NK-92 (cell line): Measurements from ENCODE around the gene CDK17.
A peak's percentile ranks its signal among the peaks of the same experiment; 100 is the strongest.

Experiments used
- DNase-seq: peaks from one replicate; lab custom pipeline; 2025; ENCODE audit not compliant: unreplicated experiment; lab: John Stamatoyannopoulos, UW

Gene CDK17

DNA sequence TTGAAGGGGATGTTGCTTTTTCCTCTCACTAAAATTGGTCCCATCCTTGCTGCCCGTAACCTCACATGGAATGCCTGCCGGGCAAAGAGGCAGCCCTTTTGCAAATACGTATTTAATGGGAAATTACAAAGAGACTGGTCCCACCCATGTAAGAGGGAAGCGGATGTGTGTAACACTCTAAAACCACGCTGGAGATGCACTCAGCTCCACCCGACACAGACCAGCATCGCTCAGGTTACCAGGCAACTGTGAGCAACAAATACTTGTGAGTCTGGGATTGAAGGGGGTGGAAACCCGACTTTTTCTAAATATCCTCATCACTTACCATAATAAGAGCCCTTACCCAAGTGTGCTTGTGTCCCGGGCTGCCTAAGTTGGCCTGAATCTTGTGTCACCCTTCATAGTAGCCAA is 158.4 kb downstream of the CDK17 start:
- peak; percentile 9 for DNase-seq

- DNase-seq: no peak
These were observed 158.8 kb downstream of the CDK17 start for GRCh38 chr12:96241431-96241830.

GRCh38 chr12:96240656-96241055 is 159.6 kb downstream of the CDK17 start:
- no peak for DNase-seq

DNA sequence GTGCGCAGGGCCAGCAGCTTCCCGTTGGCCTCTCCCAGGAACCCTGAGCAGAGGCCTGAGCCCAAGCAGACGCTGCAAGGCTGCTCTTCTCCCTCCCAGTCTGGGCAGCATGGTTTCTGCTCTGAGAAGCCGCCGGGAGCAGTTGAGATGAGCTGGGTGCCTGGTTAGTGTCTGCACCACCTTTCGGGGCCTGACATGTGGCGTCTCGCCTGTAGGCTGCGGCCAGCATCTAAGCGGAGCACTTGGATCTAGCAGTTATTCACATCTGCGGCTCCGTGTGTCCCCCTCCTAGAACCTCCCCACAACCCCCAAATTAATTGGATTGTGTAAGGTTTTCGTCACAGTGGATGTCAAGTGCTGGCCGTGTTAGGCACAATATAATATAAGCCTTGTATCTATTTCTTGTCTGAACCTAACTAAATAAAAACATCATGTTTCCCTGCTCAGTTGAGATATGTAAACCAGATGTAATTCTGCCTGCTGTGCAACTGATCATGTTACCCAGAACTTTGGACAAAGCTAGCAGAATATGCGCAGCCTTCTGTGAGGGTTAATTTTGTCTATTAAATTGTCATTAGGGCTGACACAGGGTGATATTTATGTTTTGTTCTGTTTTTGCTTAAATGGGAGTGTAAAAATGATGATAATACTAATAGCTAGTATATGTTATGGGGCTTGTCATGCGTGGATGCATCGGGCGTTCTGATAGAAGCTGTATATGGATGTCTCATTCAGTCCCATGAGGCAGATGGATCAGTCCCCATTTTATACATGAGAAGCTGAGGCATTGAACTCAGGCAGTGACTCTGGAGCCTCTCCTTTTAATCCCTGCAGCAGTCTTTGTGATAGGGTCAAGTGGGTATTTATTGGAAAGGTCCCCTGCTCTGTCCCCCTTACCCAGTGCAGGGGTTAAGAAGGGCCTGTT is 160.3 kb downstream of the CDK17 start:
- no peak for DNase-seq

GRCh38 chr12:96238336-96239047 is 161.7 kb downstream of the CDK17 start:
- DNase-seq: no peak

- no peak for DNase-seq
These were observed 162.7 kb downstream of the CDK17 start for GRCh38 chr12:96237465-96238077.

- DNase-seq: no peak
These were observed 163.2 kb downstream of the CDK17 start for GRCh38 chr12:96237035-96237434.

DNA sequence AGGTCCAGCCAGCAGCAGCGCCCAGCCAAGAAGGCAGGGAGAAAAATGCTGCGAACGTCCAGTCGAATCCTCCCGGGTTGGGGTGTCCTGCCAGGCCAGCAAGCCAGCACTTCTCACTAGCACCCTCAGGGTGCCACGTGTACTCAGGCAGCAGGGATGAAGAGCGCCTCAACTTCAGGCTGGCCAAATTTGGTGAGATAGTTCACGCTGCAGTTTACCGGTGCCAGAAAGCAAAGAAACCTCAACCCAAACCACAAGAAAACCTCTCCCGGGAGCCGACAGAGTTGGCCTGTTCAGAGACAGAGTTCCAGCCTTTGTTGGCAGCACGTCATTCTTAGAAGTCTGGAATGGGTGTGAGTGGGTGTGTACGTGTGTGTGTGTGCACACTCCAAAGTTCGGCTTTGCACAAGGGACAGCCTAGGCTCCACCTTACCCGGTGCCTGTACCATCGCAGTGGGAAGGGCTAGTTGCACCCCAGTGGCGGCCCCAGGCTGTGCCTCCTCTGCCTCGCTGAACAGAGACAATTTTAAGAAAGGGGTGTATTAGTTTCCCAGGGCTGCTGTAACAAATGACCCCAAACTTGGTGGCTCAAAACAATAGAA is 163.9 kb downstream of the CDK17 start:
- no peak for DNase-seq

DNA sequence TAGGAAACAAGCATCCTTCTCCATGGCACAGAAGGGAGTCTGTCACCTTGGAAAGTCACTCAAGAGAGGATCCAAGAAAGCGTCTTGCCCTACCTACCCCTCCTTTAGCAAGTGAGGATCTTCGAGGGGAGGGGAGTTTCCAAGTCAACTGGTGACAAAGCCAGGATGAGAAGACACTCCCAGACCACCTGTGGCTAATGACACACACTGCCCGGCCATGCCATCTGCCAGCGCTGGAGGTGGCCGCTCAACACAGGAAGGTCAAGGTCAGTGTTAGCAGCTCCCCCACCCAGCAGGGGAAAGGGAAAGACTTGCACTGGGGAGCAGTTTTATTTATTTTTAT is 164.8 kb downstream of the CDK17 start:
- DNase-seq: no peak

- DNase-seq: no peak
These were observed 165.4 kb downstream of the CDK17 start for GRCh38 chr12:96234591-96235483.

DNA sequence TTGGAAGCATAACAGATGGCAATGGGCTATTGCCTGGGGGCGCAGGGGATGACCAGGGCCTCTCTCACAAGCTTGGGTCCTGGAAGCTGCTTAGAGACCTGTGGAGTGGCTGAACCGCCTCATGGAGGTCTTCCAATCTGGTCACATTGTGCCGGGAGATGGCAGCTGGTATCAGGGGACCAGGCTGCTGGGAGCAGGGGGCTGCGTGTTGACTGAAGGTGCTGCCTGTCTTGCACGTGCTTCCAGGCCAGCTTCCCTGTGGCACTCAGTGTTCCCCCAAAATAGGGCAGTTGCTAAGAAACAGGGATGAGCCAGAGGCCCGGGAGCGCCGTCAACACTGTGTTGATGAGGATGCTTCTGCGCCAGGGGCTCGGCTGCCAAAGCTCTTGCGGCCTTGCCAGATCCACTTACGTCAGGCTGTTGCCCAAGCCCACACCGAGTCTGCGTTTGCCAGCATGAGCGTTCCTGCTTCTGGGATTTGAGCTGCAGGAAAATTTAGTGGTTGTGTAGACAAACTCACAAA is 166.2 kb downstream of the CDK17 start:
- no peak for DNase-seq

GRCh38 chr12:96233168-96233567 is 167.1 kb downstream of the CDK17 start:
- DNase-seq: no peak

- DNase-seq: no peak
These were observed 169.6 kb downstream of the CDK17 start for GRCh38 chr12:96230646-96231045.

GRCh38 chr12:96228566-96229248 is 171.5 kb downstream of the CDK17 start:
- no peak for DNase-seq
